Vagina (tissue), 2 donors: ENCODE results near the gene SPRYD3.

Experiments used
- CTCF ChIP-seq, 3 experiments: fragments of 450-650 bp in 2 of 3; fragments of 200-600 bp in 1 of 3; sonication (generic) in 1 of 3; IDR thresholded peaks; one replicate each; pipeline ENCODE4 v1.5.1; 2017 to 2019; ENCODE audit warnings: antibody characterized with exemption in 3 of 3, mild to moderate bottlenecking in 2 of 3, moderate library complexity in 2 of 3
- POLR2AphosphoS5 ChIP-seq, 2 donors: sonication (generic); formaldehyde crosslinking; IDR thresholded peaks; one replicate each; pipeline ENCODE4 v1.9.0; 2017; ENCODE audit warnings: antibody characterized with exemption in 2 of 2, mild to moderate bottlenecking in 2 of 2, low read depth in 1 of 2; ENCODE audit not compliant: insufficient read depth in 1 of 2

GRCh38 chr12:53060721-53061276, 18.4 kb downstream of the SPRYD3 start:
- TF ChIP-seq POLR2AphosphoS5 (IDR thresholded peaks at IDR 0.05; ENCODE audit: insufficient read depth in 1 of 2, low read depth in 1 of 2) (no peak), CTCF (IDR thresholded peaks at IDR 0.05) (no peak)
